NCI-H1092 (cell line): ENCODE results near the gene MYH15.
"Not testable (repeated sequence)": the region's sequence is repeated elsewhere in the genome, so short reads cannot be mapped to it uniquely, and the experiment has no call there.

Experiments used
- DNase-seq: peaks from one replicate; lab custom pipeline; 2025; lab: John Stamatoyannopoulos, UW

Gene MYH15

GRCh38 chr3:108387063-108387462, 123.3 kb downstream of the MYH15 start:
- no peak for DNase-seq

DNA sequence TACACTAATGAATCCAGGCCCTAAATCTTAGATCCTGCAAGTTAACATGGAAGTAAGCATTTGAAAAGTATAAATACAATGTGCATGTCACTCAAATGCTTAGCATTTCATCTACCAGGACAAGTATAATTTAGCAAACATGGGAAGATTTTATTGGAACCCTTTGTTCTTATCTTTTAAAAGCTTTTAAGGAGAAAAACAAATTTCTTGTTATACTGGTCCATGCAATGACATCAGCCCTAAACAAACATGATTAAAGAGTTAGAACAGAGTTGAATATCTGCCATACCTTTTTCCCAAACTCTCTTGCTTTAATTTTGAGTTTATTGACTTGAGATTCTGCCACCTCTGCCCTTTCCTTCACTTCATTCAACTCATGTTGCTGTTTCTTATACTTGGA, 127.1 kb downstream of the MYH15 start:
- no peak for DNase-seq

GRCh38 chr3:108381529-108382140, 128.8 kb downstream of the MYH15 start:
- no peak for DNase-seq

DNA sequence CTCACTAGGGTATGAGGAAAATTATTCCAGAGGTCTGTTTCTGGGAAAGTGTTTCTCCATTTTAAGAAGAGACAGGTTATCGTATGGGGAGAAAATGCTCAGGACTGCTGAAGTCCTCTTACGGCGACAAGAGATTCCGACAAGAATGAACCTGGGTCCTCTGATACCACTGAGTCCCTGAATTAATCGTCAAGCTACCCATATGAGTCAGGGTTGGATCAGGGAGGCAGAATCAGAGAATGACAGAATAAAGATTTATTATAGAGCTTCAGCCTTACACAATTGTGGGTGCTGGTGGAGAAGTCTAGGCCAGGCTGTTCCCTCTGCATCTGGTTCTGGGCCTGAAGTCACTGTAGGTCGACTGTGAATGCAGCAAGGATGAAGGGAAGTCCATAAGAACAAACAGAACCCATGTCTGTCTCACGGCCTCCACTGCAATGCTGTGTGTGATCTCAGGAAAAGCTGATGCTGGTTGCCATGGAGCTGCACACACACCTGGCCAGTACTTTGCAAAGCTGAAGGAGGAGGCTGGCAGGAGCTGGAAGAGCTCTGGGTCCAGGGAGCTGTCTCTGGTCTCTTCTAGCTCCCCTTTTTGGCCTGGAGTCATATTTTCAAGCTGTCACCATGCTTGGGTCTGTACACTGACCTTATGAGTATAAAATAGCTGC, 130.1 kb downstream of the MYH15 start:
- no peak for DNase-seq

- not testable (repeated sequence) for DNase-seq
These were observed 131.4 kb downstream of the MYH15 start for GRCh38 chr3:108378952-108379342.

DNA sequence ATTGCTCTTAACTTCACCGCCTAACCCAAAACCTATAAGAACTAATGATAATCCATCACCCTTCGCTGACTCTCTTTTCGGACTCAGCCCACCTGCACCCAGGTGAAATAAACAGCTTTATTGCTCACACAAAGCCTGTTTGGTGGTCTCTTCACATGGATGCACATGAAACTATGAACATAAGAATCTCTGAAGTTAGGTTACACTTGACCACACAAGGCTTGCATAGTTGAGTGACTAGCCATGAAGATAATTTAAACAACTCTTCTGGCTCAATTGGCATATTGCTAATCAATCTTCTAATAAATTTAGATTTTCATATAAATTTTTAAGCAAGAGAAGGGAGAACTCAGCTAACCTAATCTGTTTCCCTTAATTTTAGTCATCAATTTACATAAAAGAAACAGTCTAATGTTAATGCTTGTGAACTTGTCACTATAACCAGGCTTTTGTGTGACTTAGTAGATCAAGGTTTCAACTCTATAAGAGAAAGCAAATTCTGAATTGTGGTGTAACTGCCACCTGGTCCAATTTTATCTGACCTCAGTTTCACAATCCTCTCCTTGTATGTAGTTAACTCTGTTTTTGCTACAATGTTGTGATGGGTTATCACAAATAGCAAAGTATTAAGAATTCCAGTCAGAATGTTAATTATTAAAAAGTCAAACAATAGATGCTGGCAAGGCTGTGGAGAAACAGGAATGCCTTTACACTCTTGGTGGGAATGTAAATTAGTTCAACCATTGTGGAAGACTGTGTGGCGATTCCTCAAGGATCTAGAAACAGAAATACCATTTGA, 132.0 kb downstream of the MYH15 start:
- DNase-seq, result no peak

DNA sequence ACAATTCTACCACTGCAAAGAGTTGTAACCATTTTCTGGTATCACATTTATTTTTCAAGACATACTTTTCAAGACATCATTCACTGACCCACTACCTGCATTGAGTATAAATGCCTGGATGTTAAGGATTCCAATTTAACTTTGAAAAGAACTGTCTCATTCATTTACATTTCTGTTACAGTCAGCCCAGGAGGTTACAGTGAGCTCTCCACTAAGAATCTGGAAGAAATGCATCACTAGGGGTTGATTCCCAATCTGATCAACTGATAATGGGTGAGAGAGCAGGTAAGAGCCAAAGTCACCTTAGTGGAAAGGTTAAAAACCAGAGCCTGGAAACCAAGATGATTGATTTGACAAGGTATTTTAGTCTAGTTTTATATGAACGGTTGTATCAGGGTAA, 133.0 kb downstream of the MYH15 start:
- no peak for DNase-seq

- DNase-seq, result no peak
These were observed 134.4 kb downstream of the MYH15 start for GRCh38 chr3:108376026-108376425.

DNA sequence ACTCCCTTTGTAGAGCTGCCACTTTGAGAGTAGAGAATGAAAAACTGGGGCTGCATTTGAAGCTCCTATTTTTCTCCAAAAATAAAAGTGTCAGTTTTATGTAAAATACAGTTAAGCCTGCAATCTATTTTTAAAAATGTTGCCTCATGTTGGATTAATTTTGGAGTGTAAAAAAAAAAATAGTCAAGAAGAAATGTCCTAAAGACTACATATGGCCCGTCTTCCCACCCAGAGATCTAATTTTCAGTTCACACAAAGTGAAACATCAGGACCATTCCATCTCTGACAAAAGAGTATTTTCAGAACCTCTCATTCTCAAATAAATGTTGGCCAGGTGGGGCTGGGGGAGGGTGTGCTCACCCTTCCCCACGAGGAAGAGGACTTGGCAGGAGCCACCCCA, 151.4 kb downstream of the MYH15 start:
- no peak for DNase-seq

DNA sequence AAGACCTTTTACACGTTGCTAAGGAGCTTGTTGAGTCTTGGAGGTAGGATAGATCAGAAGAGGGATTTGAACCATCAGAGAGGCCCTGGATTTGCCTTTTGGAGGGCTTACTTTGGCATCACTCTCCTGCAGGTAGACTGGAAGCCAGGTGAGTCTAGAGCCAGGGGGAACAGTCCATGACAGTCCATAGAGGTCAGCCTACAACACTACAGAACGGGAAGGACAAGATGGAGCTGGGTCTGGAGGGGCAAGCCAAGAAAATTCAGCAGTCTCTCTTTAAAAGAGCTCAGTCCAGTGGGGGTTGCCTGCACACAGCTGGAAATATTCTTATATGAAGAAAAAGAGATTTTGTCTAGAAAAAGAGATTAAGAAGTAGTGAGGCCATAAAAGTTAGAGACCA, 153.4 kb downstream of the MYH15 start:
- no peak for DNase-seq

GRCh38 chr3:108354562-108354961, 155.8 kb downstream of the MYH15 start:
- no peak for DNase-seq

- no peak for DNase-seq
These were observed 158.2 kb downstream of the MYH15 start for GRCh38 chr3:108352176-108352575.

- DNase-seq, result no peak
These were observed 163.8 kb downstream of the MYH15 start for GRCh38 chr3:108346301-108347227.

DNA sequence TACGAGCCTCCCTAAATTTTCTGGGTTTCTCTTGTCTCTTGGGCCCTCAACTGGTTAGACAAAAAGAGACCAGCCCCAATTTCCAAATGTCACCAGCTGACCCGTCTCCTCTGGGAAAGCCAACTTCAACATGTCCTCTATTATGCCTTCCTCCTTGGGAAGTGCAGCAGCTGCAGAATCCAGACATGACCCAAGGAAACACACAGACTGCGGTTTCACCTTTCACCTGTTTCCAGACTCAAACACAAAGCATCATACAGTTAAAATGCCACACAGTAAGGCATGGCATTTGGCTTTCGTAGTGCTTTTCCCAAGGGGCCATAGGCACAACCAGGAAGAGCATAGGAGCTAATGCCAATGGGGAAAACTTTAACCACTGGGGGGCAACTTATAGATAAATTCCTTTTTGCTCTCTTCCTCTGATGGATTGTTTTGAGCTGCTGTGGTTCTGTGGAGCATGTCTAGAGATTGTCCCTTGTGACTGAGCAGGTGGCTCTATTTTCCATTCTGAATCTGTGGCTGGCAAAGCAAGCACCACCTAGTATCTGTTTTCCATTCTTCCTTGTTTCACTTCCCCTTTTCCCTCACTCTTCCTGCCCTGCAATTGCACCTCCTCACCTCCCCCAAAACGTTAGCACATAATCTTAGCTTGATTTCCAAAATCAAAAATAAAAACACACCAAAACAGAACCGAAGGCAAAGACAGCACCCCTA, 164.7 kb downstream of the MYH15 start:
- no peak for DNase-seq

DNA sequence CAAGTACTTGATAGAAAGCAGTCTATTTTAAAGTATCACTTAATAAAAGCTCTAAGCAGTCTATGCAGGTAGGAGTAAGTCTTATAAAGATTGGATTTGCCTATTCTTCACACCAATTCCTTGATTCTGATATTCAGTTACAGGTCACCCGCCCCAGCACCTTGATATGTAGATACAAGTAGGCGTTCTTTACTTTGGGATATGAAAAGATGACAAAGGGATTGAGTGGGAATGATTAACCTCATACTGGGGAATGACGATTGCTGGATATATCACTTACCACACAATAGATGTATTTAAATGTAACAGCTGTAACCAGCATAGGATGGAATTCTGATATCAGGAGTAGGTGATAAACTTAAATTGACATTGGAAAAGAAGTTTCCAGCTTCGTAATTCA, 166.9 kb downstream of the MYH15 start:
- no peak for DNase-seq

DNA sequence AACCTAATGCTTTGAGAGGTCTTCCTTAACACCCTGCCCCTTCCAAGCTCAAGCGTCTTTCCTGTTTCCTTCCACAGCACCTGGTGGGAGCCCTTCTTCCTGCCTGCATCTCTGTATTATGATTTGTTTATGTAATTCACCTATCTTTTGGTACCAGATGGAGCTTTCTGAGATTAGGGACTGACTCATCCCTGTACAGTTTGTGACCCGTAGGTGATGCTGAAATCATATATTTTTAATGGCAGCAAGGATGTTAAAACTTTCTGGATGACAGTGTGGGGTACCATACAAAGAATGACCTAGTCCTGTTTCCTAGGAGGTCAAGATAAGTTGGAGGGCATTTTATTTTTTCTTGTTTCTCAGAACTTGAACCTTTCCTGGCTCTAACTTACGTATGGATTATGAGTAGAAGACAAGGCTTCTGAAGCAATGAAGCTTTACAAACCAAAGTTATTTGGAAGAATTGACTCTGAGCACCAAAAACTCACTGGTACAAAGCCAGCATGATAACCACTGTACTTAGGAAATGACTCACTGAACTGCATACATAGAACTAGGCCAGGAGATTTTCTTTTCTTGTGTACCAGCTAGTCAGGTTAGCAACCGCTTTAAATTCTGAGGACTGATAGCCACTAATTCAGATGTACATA, 167.4 kb downstream of the MYH15 start:
- no peak for DNase-seq

GRCh38 chr3:108341911-108342310, 168.5 kb downstream of the MYH15 start:
- DNase-seq, result no peak

GRCh38 chr3:108338901-108339545, 171.4 kb downstream of the MYH15 start:
- no peak for DNase-seq

DNA sequence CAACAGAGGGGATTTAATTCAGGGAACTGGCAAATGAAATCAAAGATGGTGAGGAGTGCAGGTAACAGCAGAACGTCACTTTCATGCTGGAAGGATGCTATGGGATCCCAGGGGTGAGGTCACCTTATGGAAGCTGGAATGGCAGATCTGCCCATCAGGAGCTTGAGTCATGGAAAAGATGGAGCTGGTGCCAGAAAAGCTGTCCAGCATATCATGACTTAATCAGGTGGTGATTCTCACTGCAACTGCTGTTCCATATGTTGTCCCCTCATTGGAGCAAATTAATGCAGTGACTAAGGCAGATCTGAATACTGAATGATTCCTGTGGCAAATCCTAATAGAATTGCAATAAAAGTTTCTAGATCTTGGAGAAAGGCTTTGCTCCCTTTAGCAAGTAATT, 175.7 kb downstream of the MYH15 start:
- DNase-seq, result no peak

DNA sequence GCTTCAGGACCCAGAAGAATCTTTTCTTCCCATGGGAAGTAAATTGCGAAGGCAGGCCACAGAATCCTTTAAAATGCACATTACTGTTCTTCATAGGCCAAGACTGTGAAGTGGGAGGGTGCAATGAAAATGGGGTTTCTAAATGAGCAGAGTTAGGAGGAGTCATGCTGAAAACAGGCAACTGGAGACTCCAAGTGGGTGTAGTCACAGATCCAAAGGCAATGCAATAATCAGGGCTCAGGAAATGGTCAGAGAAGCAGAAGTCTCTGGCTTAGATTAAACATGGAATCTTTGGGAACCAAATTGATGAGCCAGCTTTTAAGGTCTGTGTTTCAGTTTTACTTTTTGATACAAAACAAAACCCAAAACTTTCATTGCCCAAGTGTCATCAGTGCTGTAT, 176.4 kb downstream of the MYH15 start:
- no peak for DNase-seq

DNA sequence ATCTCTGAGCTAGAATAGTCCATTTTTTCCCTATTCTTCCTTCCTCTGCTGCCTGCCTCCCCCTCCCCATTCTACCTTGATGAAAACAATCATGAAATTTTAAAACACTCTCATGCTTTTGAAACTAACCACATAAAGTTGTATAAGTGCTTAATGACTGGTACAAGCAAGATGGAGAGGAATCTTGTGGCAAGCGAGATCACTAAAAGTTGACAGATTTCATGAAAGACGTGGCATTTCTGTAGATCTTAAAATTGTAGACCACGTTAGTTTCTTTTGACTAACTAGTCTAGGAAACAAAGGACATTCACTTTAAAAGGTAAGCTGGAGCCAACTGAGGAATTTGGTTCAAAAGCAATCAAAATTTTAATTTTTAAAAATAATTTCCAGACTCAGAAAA, 178.6 kb downstream of the MYH15 start:
- no peak for DNase-seq
